Transverse colon (tissue), 4 donors: ENCODE results near the gene RHOT2. TPM values are rescaled to one million over a fixed set of nuclear protein-coding genes. Genes with fewer than 3 reads are reported as not detected.
A peak's percentile ranks its signal among the peaks of the same experiment; 100 is the strongest.
"Not testable (repeated sequence)": the region's sequence is repeated elsewhere in the genome, so short reads cannot be mapped to it uniquely, and the experiment has no call there.

Experiments
- DNase-seq: peaks from one replicate; pipeline ENCODE4 v3.0.0-alpha.2; 2019
- H3K27ac ChIP-seq, 4 donors: fragments of 200-600 bp; sonication (generic); 2 replicates each; pipeline ENCODE4 v1.5.1; 2016 to 2018; ENCODE audit warnings: inconsistent platforms in 4 of 4
- H3K27me3 ChIP-seq: fragments of 200-600 bp; sonication (generic); 2 replicates; pipeline ENCODE4 v1.5.1; 2017; ENCODE audit warnings: inconsistent platforms
- H3K36me3 ChIP-seq, 4 donors: fragments of 200-600 bp; sonication (generic); 2 replicates each; pipeline ENCODE4 v1.5.1; 2017 to 2019; ENCODE audit warnings: inconsistent platforms in 4 of 4
- H3K4me1 ChIP-seq, 4 donors: fragments of 200-600 bp; sonication (generic); 2 replicates each; pipeline ENCODE4 v1.5.1; 2017 to 2020; ENCODE audit warnings: inconsistent platforms in 4 of 4
- H3K4me3 ChIP-seq, 4 donors: fragments of 200-600 bp; sonication (generic); 1 replicate in 1 of 4; 2 replicates in 3 of 4; pipeline versions ENCODE4 v1.5.1 to v1.6.1; 2017 to 2019; ENCODE audit warnings: inconsistent platforms in 4 of 4
- H3K9me3 ChIP-seq, 2 donors: fragments of 200-600 bp; sonication (generic); 2 replicates each; pipeline ENCODE4 v1.5.1; 2017 to 2019; ENCODE audit warnings: inconsistent platforms in 2 of 2
- CTCF ChIP-seq, 5 experiments: fragments of 200-600 bp in 3 of 5; fragments of 450-650 bp in 2 of 5; sonication (generic) in 3 of 5; IDR thresholded peaks; 1 replicate in 2 of 5; 2 replicates in 3 of 5; pipeline ENCODE4 v1.5.1; 2016 to 2017; ENCODE audit warnings: antibody characterized with exemption in 5 of 5, inconsistent platforms in 3 of 5, mild to moderate bottlenecking in 2 of 5, moderate library complexity in 1 of 5
- EP300 ChIP-seq: sonication (generic); formaldehyde crosslinking; IDR thresholded peaks from one replicate; pipeline ENCODE4 v1.6.1; 2017; ENCODE audit warnings: antibody characterized with exemption, low read depth
- POLR2A ChIP-seq: fragments of 450-650 bp; IDR thresholded peaks from one replicate; pipeline ENCODE4 v1.6.1; 2016; ENCODE audit warnings: antibody characterized with exemption, mild to moderate bottlenecking, moderate library complexity
- POLR2AphosphoS5 ChIP-seq, 3 donors: sonication (generic); formaldehyde crosslinking; IDR thresholded peaks; one replicate each; pipeline ENCODE4 v1.6.1; 2016; ENCODE audit warnings: antibody characterized with exemption in 3 of 3
- WGBS, 2 donors: methylation state at CpG; one replicate each; pipeline ENCODE4 v1.1.5; 2018; ENCODE audit warnings: low coverage in 1 of 2; 5-methylcytosine and 5-hydroxymethylcytosine counted together
- in situ Hi-C, 4 donors: fragments of 200-750 bp; cut with MboI; loops; one replicate each; pipeline versions ENCODE4 v1.15.0 to v1.15.1; 2017; ENCODE audit warnings: low sequenced_read_pairs in 3 of 4, low pct_ligation_motif_present in 1 of 4, low pct_unique_long_range_greater_than_20kb in 1 of 4
- intact Hi-C: fragments of 100-400 bp; cut with DNase I; formaldehyde crosslinking; loops from one replicate; pipeline ENCODE4 v1.15.1; 2023; ENCODE audit warnings: low total_unique reads
- total RNA-seq, 4 donors: library from RNA; depleted of rRNA; stranded (reverse); fragments of >200 nt; gene quantifications; one replicate each; pipeline ENCODE4 v1.1.0, GENCODE V29; 2016

RHOT2 gene
- total RNA-seq, 4 donors from 2014 or later, result 133 to 386 (median 259) TPM

DNA sequence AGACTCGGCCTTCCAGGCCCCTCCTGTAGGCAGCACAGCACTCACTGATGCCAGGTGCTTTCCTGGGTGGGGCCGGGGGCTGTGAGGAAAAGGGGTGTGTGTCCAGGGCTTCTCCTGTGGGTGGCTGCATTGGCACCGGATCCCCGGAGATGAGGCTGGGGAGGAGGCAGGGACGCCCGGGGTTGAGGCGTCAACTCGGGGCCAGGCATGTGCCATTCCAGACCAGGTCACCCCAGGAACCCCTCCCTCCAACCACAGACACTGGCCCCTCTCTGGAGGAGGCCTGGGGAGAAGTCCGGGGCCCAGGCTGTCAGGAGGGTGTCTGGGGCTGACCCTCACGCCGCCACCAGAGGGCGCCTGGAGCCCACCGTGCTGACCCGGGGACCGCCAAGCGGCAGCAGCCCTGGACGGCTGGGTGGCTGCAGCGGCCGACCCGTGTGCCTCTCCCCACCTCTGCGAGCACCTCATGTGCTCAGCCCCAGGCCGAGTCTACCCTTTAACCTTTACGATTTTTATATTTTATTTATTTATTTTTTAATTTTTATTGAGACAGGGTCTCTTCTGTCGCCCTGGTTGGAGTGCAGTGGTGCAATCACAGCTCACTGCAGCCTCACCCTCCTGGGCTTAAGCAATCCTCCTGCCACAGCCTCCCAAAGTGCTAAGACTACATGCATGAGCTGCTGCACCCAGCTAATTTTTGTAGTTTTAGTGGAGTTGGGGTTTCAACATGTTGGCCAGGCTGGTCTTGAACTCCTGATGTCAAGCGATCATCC is 43.8 kb downstream of the RHOT2 start:
- H3K9me3 ChIP-seq, result no peaks in the 10 kb centered on the region
- intact Hi-C loops, result loop anchor here (2.0 to 5.0 kb wide), 2 partner anchors 29 to 76 kb away; partner anchors contain the start of genes CHTF18, CIAO3 and RPUSD1
- H3K4me3 ChIP-seq, result no peak overlapping the region
- H3K27me3 ChIP-seq, result peaks cover 80% of the 10 kb centered on the region
- WGBS, 2 donors, result 10 to 24% methylated on average over 4 to 25 of the region's 25 CpGs
- peaks cover 10 to 26% (median 20%) of the 10 kb centered on the region in 4 donors for H3K4me1 ChIP-seq
- in situ Hi-C loops, result loop anchor here in 2 of 4 donors (5.0 to 10.0 kb wide), 2 partner anchors 73 to 76 kb away; partner anchors contain the start of genes CHTF18 (in 2 of the 2) and RPUSD1 (in 2 of the 2)
- DNase-seq, result peak; percentile 85
- no peak overlapping the region for H3K27ac ChIP-seq
- no peaks in the 10 kb centered on the region for H3K36me3 ChIP-seq
- no peak for TF ChIP-seq EP300
- peak; percentile 92 to 94 (median 93) for TF ChIP-seq CTCF (IDR thresholded peaks at IDR 0.05)

DNA sequence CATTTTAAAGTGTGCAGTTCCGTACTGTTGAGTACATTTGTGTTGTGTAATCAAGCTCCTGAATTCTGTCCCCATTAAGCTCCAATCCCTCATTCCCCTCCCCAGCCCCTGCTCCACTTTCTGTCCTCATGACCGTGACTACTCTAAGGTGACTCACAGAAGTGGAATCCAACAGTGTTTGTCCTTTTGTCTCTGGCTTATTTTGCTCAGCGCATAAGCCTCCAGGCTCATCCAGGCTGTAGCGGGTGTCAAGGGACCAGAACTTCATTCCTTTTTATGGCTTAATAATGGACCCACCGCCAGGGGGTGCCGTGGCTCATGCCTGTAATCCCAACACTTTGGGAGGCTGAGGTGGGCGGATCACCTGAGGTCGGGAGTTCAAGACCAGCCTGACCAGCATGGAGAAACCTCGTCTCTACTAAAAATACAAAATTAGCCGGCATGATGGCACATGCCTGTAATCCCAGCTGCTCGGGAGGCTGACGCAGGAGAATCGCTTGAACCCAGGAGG is 44.9 kb downstream of the RHOT2 start:
- Histone ChIP-seq H3K4me1 (peaks cover 10 to 27% (median 19%) of the 10 kb centered on the region in 4 donors), H3K27me3 (peaks cover 75% of the 10 kb centered on the region)
- not testable (repeated sequence) for H3K9me3 ChIP-seq, H3K27ac ChIP-seq, H3K4me3 ChIP-seq, H3K36me3 ChIP-seq
- WGBS, 2 donors, result 37 to 48% methylated on average over 7 to 13 of the region's 13 CpGs
- peak; percentile 58 for DNase-seq
- in situ Hi-C loops, result loop anchor here in 2 of 4 donors (5.0 to 10.0 kb wide), 2 partner anchors 72 to 75 kb away; partner anchors contain the start of genes CHTF18 (in 2 of the 2) and RPUSD1 (in 2 of the 2)
- TF ChIP-seq CTCF (IDR thresholded peaks at IDR 0.05), result peak; percentile 21 to 47 (median 27)
- intact Hi-C loops, result loop anchor here (2.0 to 5.0 kb wide), 2 partner anchors 28 to 75 kb away; partner anchors contain the start of genes CHTF18, CIAO3 and RPUSD1

DNA sequence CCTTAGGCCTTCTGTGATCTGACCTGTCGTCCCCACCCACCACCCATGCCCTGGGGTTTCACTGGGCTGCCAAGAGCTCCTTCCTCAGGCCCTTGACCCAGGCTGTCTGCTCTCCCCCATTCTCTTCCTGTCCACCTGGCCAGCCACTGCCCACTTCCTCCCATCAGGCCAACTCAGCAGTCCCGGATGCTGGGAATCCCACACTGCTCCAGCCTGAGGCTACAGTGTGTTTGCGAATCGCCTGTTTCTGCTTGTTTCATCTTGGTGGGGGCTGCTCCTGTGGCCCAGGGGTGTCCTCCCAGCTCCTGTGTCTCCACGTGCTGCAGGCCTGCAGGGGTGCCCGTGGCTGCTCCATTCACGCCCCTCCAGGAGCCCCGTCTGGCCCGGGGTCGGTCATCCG is 46.1 kb downstream of the RHOT2 start:
- TF ChIP-seq POLR2AphosphoS5 (IDR thresholded peaks at IDR 0.05) (no peak), CTCF (IDR thresholded peaks at IDR 0.05) (no peak), POLR2A (no peak), EP300 (no peak)
- no peak overlapping the region for H3K4me3 ChIP-seq
- 83% methylated on average over 10 of the region's 11 CpGs; no CpG with 5 or more reads in 1 of the 2 donors for WGBS, 2 donors
- intact Hi-C loops (loop anchor here (5.0 kb wide), 1 partner anchor 73 kb away; the partner anchor contains the start of genes CHTF18 and RPUSD1), in situ Hi-C loops (loop anchor here in 2 of 4 donors (5.0 to 10.0 kb wide), 2 partner anchors 71 to 73 kb away; partner anchors contain the start of genes CHTF18 (in 2 of the 2) and RPUSD1 (in 2 of the 2))
- peaks cover 13 to 40% (median 30%) of the 10 kb centered on the region in 4 donors for H3K4me1 ChIP-seq
- H3K36me3 ChIP-seq, result no peaks in the 10 kb centered on the region
- H3K27ac ChIP-seq, result no peak overlapping the region
- peaks cover 62% of the 10 kb centered on the region for H3K27me3 ChIP-seq
- no peak for DNase-seq
- H3K9me3 ChIP-seq, result no peaks in the 10 kb centered on the region
